HepG2 (cell line): Measurements from ENCODE around the gene DPH2. TPM values are rescaled to one million over a fixed set of nuclear protein-coding genes. Genes with fewer than 3 reads are reported as not detected.

ENCODE experiments used
- ATAC-seq: fragments of 200-7000 bp; cut with Tn5 transposase; 3 replicates; pipeline ENCODE4 v1.9.1; 2020; ENCODE audit warnings: mild to moderate bottlenecking, moderate library complexity
- BruUV-seq: library from RNA; stranded (reverse); fragments of 400-500 nt; replicated peaks from 2 replicates; lab custom pipeline; 2021; lab: Mats Ljungman, UMichigan
- CTCF ChIA-PET: fragments of 300-600 bp; formaldehyde crosslinking; extraction: SDS; loops from one replicate; lab custom pipeline; 2021; ENCODE audit warnings: low total read pairs, inconsistent platforms, low intra/inter-chr PET ratio; lab: Yijun Ruan, JAX
- POLR2A ChIA-PET: fragments of 350-600 bp; sonication (Branson Sonifier 250); formaldehyde crosslinking; loops from one replicate; lab custom pipeline; 2020; ENCODE audit warnings: antibody characterized with exemption, inconsistent platforms; lab: Yijun Ruan, JAX
- DNase-seq: peaks from one replicate; pipeline ENCODE4 v3.0.0-alpha.2; 2015; ENCODE audit warnings: low spot score
- FAIRE-seq: peaks from 3 replicates; lab custom pipeline; 2011; peaks lifted over from hg19 to GRCh38; lab: Jason Lieb, UNC
- H2AFZ ChIP-seq: one replicate; pipeline ENCODE4 v1.6.1; 2011; ENCODE audit warnings: low read length, inconsistent platforms
- H3K27ac ChIP-seq: fragments of 300-600 bp; 3 replicates; pipeline ENCODE4 v1.8.0; 2011; ENCODE audit warnings: mixed run types, mild to moderate bottlenecking, mixed read lengths, low read length, inconsistent platforms; ENCODE audit not compliant: insufficient read depth; ENCODE audit errors: extremely low read length
- H3K27me3 ChIP-seq, 2 experiments: fragments of 200-600 bp in 1 of 2; 2 replicates in 1 of 2; 3 replicates in 1 of 2; pipeline versions ENCODE4 v1.6.0 to v1.8.0; 2011; ENCODE audit warnings: low read length in 2 of 2, mild to moderate bottlenecking in 2 of 2, moderate library complexity in 2 of 2, inconsistent platforms in 1 of 2; ENCODE audit not compliant: insufficient read depth in 2 of 2, control insufficient read depth in 1 of 2
- H3K36me3 ChIP-seq, 2 experiments: fragments of 200-600 bp in 1 of 2; replicated peaks in 1 of 2; 2 replicates in 1 of 2; 3 replicates in 1 of 2; pipeline versions ENCODE4 v1.5.1 to v1.8.0; 2011; ENCODE audit warnings: low read length in 2 of 2, inconsistent platforms in 1 of 2; ENCODE audit not compliant: insufficient read depth in 2 of 2, control insufficient read depth in 1 of 2
- H3K4me1 ChIP-seq: 2 replicates; pipeline ENCODE4 v1.5.1; 2012; ENCODE audit warnings: low read length, inconsistent platforms; ENCODE audit not compliant: insufficient read depth
- H3K4me2 ChIP-seq: 2 replicates; pipeline ENCODE4 v1.6.0; 2011; ENCODE audit warnings: low read depth, low read length, inconsistent platforms
- H3K4me3 ChIP-seq, 3 experiments: fragments of 200-600 bp in 1 of 3; sonication (generic), shearing (Covaris generic) in 1 of 3; replicated peaks in 1 of 3; 2 replicates each; pipeline ENCODE4 v1.5.1; 2011 to 2016; ENCODE audit warnings: low read length in 3 of 3, inconsistent platforms in 2 of 3, low read depth in 2 of 3, mild to moderate bottlenecking in 2 of 3, control low read depth in 1 of 3, mixed read lengths in 1 of 3; ENCODE audit not compliant: insufficient read depth in 1 of 3
- H3K79me2 ChIP-seq: one replicate; pipeline ENCODE4 v1.6.1; 2011; ENCODE audit warnings: low read length, inconsistent platforms; ENCODE audit not compliant: insufficient read depth
- H3K9ac ChIP-seq: 2 replicates; pipeline ENCODE4 v1.6.0; 2011; ENCODE audit warnings: mild to moderate bottlenecking, low read depth, low read length, inconsistent platforms; ENCODE audit not compliant: insufficient read depth
- H3K9me3 ChIP-seq: 2 replicates; pipeline ENCODE4 v1.5.1; 2012; ENCODE audit warnings: mild to moderate bottlenecking, low read length
- H4K20me1 ChIP-seq: 2 replicates; pipeline ENCODE4 v1.6.0; 2011; ENCODE audit warnings: inconsistent platforms, mild to moderate bottlenecking, low read length, moderate library complexity; ENCODE audit not compliant: insufficient read depth
- CAMTA2 ChIP-seq: sonication (generic); formaldehyde crosslinking; IDR thresholded peaks from 2 replicates; pipeline ENCODE4 v1.4.0; 2020; ENCODE audit warnings: mild to moderate bottlenecking, missing genetic modification reagents, borderline replicate concordance
- CEBPB ChIP-seq: IDR thresholded peaks from 2 replicates; pipeline ENCODE4 v1.6.1; 2011; ENCODE audit warnings: low read depth, low read length, improper control_type of control experiment, borderline replicate concordance
- ZBTB33 ChIP-seq: sonication (generic); formaldehyde crosslinking; IDR thresholded peaks from 2 replicates; pipeline ENCODE4 v1.4.0; 2020; ENCODE audit warnings: missing genetic modification reagents
- ZFP82 ChIP-seq: sonication (generic); formaldehyde crosslinking; IDR thresholded peaks from 2 replicates; pipeline ENCODE4 v1.5.1; 2020; ENCODE audit warnings: mild to moderate bottlenecking, missing genetic modification reagents, borderline replicate concordance
- ZNF512 ChIP-seq: sonication (generic); formaldehyde crosslinking; IDR thresholded peaks from 2 replicates; pipeline ENCODE4 v1.4.0; 2020; ENCODE audit warnings: mild to moderate bottlenecking, missing genetic modification reagents
- WGBS: methylation state at CpG from one replicate; pipeline ENCODE4 v1.1.6; 2017; ENCODE audit warnings: low lambda C conversion rate; 5-methylcytosine and 5-hydroxymethylcytosine counted together
- in situ Hi-C: cut with HindIII; loops from 2 replicates; pipeline ENCODE4 v1.10.0; 2017; ENCODE audit warnings: low pct_unique_long_range_greater_than_20kb; ENCODE audit not compliant: extremely low pct_ligation_motif_present
- intact Hi-C: fragments of 100-400 bp; cut with micrococcal nuclease; formaldehyde crosslinking; loops from one replicate; pipeline ENCODE4 v1.10.0; 2022; ENCODE audit not compliant: unreplicated experiment
- polyA plus RNA-seq, 8 experiments: library from polyadenylated mRNA; depleted of rRNA in 3 of 8; stranded (reverse) in 7 of 8; unstranded in 1 of 8; fragments of >200 nt; fragmentation: Illumina TruSeq in 4 of 8; extraction: Trizol in 4 of 8; gene quantifications; 2 replicates each; pipeline versions ENCODE4 v1.2.1 to v1.2.3, GENCODE V29; 2011 to 2016; ENCODE audit warnings: low read depth in 4 of 8, missing spikeins in 1 of 8, mixed read lengths in 1 of 8; ENCODE audit not compliant: insufficient read depth in 1 of 8
- total RNA-seq, 5 experiments: library from RNA; depleted of rRNA; stranded (reverse); fragments of >200 nt; fragmentation: Illumina TruSeq; extraction: Trizol; gene quantifications; 2 replicates each; pipeline ENCODE4 v1.2.3, GENCODE V29; 2016; ENCODE audit warnings: low read depth in 1 of 5

DPH2 gene
- total and polyA plus RNA-seq, 2 of the 13 experiments (the other 11 are each of a cell fraction or from before 2014, with no cell fraction given): 32.2 to 38.3 TPM

- no peaks in the 10 kb centered on the region for H3K27me3 ChIP-seq
- in situ Hi-C loops: no loop called here
- H3K4me1 ChIP-seq: peaks cover 73% of the 10 kb centered on the region
- ATAC-seq (no peak), DNase-seq (no peak), FAIRE-seq (no peak)
- WGBS: 90% methylated on average over 7 of the region's 8 CpGs
- H3K4me2 ChIP-seq: peak overlapping the region; percentile 12; the same call in 1 of the 2 replicates
- no peaks in the 10 kb centered on the region for H4K20me1 ChIP-seq
- TF ChIP-seq ZFP82 (CRISPR knock-in tag) (no peak), CAMTA2 (CRISPR knock-in tag) (no peak)
- peaks cover 35% of the 10 kb centered on the region for H3K79me2 ChIP-seq
- ChIA-PET CTCF (no interaction called here), POLR2A (interaction anchor here (1.0 kb wide), 1 partner anchor 12 kb away, joined by 3 read pairs; the partner anchor contains the start of gene DPH2)
- intact Hi-C loops: no loop called here
- no peaks in the 10 kb centered on the region for H3K9me3 ChIP-seq
- peaks cover 17 to 40% of the 10 kb centered on the region in 2 experiments; a peak in 4 of 5 replicates for H3K36me3 ChIP-seq
- no peak overlapping the region for H3K9ac ChIP-seq
- no peak overlapping the region for H3K4me3 ChIP-seq
- BruUV-seq: no TSS peak
- H2AFZ ChIP-seq: no peak overlapping the region
- H3K27ac ChIP-seq: no peak overlapping the region
These were observed 12.4 kb downstream of the DPH2 start for GRCh38 chr1:43982241-43982640.

GRCh38 chr1:43982808-43983207 lies 13.0 kb downstream of the DPH2 start:
- CTCF ChIA-PET: no interaction called here
- BruUV-seq: no TSS peak
- FAIRE-seq: no peak

More at GRCh38 chr1:43982808-43983207, 13.0 kb downstream of the DPH2 start:
- intact Hi-C loops (no loop called here), in situ Hi-C loops (no loop called here)
- Histone ChIP-seq H4K20me1 (no peaks in the 10 kb centered on the region), H3K4me1 (peaks cover 73% of the 10 kb centered on the region), H3K36me3 (peaks cover 17 to 38% of the 10 kb centered on the region in 2 experiments; a peak in 4 of 5 replicates), H2AFZ (no peak overlapping the region), H3K9me3 (no peaks in the 10 kb centered on the region), H3K4me3 (no peak overlapping the region), H3K27ac (no peak overlapping the region), H3K9ac (no peak overlapping the region), H3K4me2 (no peak overlapping the region), H3K27me3 (no peaks in the 10 kb centered on the region), H3K79me2 (peaks cover 30% of the 10 kb centered on the region)
- 93% methylated on average over 15 of the region's 15 CpGs for WGBS
- ATAC-seq (no peak), DNase-seq (no peak)
- TF ChIP-seq ZBTB33 (CRISPR knock-in tag): peak; percentile 42; the same call in 1 of the 2 replicates
- TF ChIP-seq CEBPB: peak; percentile 21; the same call in 1 of the 2 replicates
- TF ChIP-seq ZNF512 (CRISPR knock-in tag): no peak
- POLR2A ChIA-PET: interaction anchor here (1.0 kb wide), 1 partner anchor 13 kb away, joined by 3 read pairs; the partner anchor contains the start of gene DPH2
